HG02571 (cell line): Measurements from ENCODE around the gene SAA1.

ENCODE experiments used
- ATAC-seq: cut with Tn5 transposase; IDR thresholded peaks from one replicate; pipeline ENCODE4 v1.9.1; 2021; ENCODE audit warnings: mild to moderate bottlenecking, moderate library complexity; ENCODE audit not compliant: unreplicated experiment

The SAA1 gene

DNA sequence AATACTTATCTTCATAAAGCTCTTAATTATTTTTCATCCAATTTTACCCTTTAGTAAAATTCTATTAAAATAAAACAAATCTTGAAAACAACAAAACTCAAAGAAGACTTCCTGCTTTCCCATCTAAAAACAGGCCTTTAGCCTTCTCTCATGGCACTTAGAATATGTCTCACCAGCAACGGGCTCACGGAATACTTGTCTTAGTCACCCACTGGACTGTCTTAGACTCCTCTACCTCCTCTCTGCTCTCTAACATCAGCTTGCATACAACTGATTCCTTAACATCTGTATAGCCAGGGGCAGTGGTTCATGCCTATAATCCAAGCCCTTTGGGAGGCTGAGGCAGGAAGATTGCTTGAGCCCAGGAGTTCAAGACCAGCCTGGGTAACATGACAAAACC, 42.2 kb downstream of the SAA1 start:
- no peak for ATAC-seq

DNA sequence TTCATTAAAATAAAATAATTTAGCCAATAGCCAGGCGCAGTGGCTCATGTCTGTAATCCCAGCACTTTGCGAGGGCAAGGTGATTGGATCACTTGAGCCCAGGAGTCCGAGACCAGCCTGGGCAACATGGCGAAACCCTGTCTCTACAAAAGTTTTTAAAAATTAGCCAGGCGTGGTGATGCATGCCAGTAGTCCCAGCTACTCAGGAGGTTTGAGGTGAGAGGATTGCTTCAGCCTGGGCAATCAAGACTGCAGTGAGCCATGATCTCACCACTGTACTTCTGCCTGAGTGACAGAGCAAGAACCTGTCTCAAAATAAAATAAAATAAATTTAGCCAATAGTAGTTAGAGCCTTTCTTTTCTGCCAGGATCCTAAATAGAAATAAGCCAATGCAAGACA, 43.6 kb downstream of the SAA1 start:
- ATAC-seq: no peak

DNA sequence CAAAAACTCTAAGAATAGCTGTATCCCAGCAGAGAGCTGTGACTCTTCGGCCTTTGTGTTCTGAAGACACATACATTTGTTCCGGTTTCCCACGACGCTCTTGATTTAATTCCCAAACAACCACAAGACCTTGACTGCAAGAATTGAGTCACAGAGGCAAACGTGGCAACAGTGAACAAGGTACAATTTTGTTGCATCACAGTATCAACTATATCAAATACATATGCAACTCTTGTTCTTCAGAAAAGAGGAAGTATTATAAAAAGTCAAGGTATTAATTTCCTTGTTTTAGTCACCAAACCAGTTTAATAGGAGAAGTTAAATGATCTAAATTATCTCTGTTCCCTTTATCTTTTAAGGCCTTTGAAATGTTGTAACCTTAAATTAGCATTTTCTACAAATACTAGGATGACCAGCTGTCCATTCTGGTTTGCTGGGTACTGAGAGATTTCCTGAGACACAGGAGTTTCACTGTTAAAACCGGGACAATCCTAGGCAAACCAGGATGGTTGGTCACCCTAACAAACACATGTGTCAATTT, 44.8 kb downstream of the SAA1 start:
- ATAC-seq: no peak

DNA sequence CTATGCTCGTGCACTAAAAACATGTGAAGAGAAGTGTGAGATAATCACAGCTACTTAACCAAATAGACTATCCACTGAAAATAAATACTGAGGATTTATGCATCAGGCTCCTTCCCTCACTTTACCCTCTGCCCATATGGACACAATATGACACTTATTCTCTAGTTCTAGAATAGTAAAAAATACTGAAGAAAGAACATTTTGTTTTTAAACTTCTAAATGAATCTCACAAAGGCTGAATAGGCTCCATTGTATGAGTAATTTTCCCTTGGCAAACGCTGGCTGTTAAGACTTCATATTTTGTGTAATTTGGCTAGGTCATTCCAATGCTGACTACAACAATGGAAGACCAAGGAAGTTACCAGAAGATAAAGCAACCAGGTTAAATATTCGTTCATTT, 45.9 kb downstream of the SAA1 start:
- no peak for ATAC-seq

DNA sequence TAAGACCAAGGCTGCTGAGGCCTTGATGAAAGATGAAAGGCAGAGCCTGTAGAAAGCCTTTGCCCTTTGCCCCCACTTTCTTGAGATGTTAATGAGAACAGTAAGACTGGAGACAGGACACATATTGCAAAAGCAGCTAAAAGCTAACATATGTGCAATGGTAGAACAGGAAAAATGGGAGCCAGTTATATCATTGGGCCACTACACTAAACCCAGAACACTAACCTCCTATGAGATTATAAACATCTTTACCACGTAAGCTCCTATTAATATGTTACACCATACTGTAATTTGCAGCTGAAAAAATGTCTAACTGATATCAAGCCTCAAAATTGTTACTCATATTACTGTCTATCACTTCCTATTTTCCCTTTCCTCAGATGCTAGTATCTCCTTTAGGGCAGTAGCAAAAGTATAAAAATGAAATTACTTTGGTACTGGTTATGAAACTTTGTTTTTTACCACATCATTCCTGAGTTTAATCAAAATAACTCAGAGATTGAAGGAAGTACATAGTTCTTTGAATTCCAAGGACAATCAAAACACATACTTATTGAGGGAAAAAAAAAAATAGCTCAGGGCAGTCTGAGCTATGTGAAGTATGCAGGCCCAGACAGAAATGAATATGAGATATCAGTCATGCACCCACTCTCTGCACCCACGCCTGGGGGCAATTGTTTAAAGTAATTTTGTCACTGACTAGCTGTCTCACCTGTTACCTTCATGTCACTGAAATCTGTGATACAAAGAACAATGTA, 46.8 kb downstream of the SAA1 start:
- ATAC-seq: no peak

DNA sequence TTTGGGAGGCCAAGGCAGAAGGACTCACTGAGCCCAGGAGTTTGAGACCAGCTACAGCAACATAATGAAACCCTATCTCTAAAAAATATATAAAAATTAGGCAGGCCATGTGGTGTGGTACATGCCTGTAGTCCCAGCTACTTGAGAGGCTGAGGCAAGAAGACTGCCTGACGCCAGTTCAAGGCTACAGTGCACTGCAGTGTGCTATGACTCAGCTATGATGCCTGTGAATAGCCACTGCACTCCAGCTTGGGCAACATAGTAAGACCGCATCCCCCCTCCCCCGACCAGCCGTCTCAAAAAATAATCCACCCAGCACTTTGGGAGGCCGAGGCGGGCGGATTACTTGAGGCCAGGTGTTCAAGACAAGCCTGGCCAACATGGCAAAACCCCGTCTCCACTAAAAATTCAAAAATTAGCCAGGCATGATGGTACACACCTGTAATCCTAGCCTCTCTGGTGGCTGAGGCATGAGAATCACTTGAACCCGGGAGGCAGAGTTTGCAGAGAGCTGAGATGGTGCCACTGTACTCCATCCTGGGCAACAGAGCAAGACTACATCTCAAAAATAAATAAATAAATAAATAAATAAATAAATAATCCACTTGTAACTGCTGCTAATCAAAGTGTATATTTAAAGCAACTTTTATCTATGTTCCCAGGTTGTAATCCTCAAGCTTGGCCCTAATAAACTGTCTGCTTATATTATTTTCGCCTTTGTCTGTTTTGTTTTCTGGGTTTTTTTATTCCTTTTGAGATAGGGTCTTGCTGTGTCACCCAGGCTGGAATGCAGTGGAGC, 48.1 kb downstream of the SAA1 start:
- ATAC-seq: no peak

DNA sequence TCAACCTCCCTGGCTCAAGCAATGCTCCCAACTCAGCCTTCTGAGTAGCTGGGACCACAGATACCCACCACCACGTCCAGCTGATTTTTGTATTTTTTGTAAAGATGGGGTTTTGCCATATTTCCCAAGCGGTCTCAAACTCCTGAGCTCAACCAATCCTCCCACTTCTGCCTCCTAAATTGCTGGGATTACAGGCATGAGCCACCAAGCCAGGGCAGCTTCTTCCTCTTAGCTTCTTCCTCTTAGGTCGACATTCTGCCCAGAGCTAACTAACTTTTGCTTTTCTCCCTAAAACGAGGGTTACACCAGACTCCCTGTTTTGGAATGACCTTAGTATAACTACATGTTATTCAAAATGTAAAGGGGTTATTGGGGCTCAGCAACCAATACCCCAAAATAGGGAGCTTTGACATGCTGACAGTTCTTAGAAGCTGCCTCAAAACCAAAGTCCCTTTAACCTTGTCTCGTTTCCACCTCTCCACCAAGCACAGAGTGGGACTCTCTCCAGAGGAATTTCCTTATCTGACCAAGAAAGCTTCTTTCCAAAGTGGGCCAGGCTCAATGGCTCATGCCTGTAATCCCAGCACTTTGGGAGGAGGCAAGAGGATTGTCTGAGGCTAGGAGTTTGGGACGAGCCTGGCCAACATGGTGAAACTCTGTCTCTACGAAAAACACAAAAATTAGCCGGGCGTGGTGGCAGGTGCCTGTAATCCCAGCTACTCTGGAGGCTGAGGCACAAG, 48.9 kb downstream of the SAA1 start:
- ATAC-seq: no peak

DNA sequence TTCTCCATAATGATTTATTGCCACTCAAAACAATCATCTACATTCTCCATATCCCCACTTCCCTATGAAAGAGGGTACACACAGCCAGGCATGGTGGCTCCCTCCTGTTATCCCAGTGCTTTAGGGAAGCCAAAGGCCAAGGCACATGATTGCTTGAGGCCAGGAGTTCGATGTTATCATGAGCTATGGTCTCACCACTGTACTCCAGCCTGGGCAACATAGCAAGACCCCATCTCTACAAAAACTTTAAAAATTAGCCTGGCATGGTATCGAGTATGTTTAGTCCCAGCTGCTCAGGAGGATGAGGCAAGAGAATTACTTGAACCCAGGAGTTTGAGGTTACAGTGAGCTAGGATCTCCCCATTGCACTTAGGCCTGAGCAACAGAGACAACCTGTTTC, 49.8 kb downstream of the SAA1 start:
- no peak for ATAC-seq

DNA sequence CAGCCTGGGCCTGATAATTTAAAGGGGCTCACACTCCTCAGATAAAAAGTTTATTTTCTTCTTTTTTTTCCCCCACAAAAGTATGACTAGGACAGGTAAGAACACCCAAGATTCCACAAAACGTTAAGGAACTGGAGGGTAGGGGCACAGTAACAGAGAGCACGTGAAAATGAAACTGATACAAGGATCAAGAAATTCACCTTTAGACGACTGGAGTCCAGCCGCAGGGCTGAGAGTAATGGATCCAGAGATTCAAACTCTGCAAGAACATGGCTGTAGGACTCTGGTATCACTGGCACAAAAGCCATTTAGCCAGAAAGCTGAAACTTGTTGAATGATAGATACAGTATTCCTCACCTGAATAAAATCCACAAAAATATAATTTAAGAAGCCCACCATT, 51.5 kb downstream of the SAA1 start:
- no peak for ATAC-seq
